ENCODE data around the gene CALN1. TPM values are rescaled to one million over a fixed set of nuclear protein-coding genes. Genes with fewer than 3 reads are reported as not detected.

The CALN1 gene
- total and polyA plus RNA-seq, 2 experiments from 2014 or later = 7.6 to 14.5 TPM

- Histone ChIP-seq H3K4me3 (no peak overlapping the region), H3K9me2 (ENCODE audit: insufficient read depth) (0 out of 2 replicates have a peak, but pooled peaks cover 7% of the 10 kb centered on the region), H4K20me1 (replicated peaks; ENCODE audit: insufficient read depth) (no peaks in the 10 kb centered on the region; the same call in 1 of the 2 replicates), H3K4me2 (no peak overlapping the region), H3K27ac (ENCODE audit: low read depth) (no peak overlapping the region), H2AFZ (no peak overlapping the region), H3F3A (replicated peaks; ENCODE audit: low read depth) (no peaks in the 10 kb centered on the region), H3K36me3 (ENCODE audit: insufficient read depth) (no peaks in the 10 kb centered on the region), H3K27me3 (ENCODE audit: insufficient read depth) (peaks cover 7% of the 10 kb centered on the region; the same call in 1 of the 2 replicates), H3K4me1 (ENCODE audit: insufficient read depth) (0 out of 2 replicates have a peak, but pooled peaks cover 7% of the 10 kb centered on the region), H3K79me2 (replicated peaks; ENCODE audit: insufficient read depth) (no peaks in the 10 kb centered on the region)
- H3K9me3 Mint-ChIP-seq = peaks cover 4% of the 10 kb centered on the region; the same call in 2 of the 3 replicates
- DNase-seq (ENCODE audit: low spot score) = no peak
- peaks cover 8% of the 10 kb centered on the region for H3K4me1 Mint-ChIP-seq
- no peak for ATAC-seq
- TF ChIP-seq REST (IDR thresholded peaks at IDR 0.05; ENCODE audit: unreplicated experiment) = no peak
- TF ChIP-seq STAT1 (IDR thresholded peaks at IDR 0.05; ENCODE audit: unreplicated experiment) = no peak
- TF ChIP-seq CREB1 (CRISPR knock-in tag; IDR thresholded peaks at IDR 0.05; ENCODE audit: low read depth) = no peak
- TF ChIP-seq ETS1 (IDR thresholded peaks at IDR 0.05) = no peak
- TF ChIP-seq CTCF (conservative IDR thresholded peaks at IDR 0.05; ENCODE audit: low read depth in 2 of 2) = no peak
- no peak for TF ChIP-seq ZNF462 (CRISPR knock-in tag; IDR thresholded peaks at IDR 0.05)
- TF ChIP-seq EZH2 (IDR thresholded peaks at IDR 0.05; ENCODE audit: low read depth, unreplicated experiment) = no peak
- no peak for TF ChIP-seq ZNF114 (CRISPR knock-in tag; IDR thresholded peaks at IDR 0.05)
- peaks cover 3% of the 10 kb centered on the region for H3K27me3 Mint-ChIP-seq (ENCODE audit: insufficient read depth, low read depth, poor library complexity)
- H3K4me3 Mint-ChIP-seq = no peak overlapping the region
- H3K36me3 Mint-ChIP-seq (ENCODE audit: low read depth) = no peaks in the 10 kb centered on the region; the same call in 2 of the 3 replicates
- H3K27ac Mint-ChIP-seq = no peak overlapping the region
Observed at GRCh38 chr7:71777278-71777677, 634.9 kb downstream of the CALN1 start.

All from GM23338 (cell line).